Measurements from ENCODE around the gene CRYBG2.
"Not testable (repeated sequence)": the region's sequence is repeated elsewhere in the genome, so short reads cannot be mapped to it uniquely, and the experiment has no call there.

Gene CRYBG2

DNA sequence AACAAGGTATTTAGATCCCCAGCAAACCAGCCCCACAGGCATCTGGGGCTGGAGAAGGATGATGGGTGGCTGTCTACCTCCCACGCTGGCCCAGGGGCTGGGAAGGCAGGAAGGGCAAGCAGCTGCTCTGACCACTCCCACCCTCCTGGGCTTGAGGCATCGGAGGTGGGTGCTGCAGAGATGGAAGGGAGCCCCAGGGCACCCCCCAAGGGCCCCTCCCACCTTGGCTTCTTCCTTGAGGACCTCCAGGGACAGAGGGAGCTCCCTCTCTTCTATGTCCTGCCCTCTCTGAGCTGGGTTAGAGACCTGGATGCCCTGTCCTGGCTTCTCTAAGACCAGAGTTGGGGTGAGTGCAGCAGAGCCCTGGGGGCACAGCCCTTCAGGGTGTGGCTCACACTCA is 33.0 kb downstream of the CRYBG2 start:
- H3K27ac ChIP-seq, result no peak overlapping the region
- TF ChIP-seq ZFX (IDR thresholded peaks at IDR 0.05), result no peak
- TF ChIP-seq, protein P1, sequence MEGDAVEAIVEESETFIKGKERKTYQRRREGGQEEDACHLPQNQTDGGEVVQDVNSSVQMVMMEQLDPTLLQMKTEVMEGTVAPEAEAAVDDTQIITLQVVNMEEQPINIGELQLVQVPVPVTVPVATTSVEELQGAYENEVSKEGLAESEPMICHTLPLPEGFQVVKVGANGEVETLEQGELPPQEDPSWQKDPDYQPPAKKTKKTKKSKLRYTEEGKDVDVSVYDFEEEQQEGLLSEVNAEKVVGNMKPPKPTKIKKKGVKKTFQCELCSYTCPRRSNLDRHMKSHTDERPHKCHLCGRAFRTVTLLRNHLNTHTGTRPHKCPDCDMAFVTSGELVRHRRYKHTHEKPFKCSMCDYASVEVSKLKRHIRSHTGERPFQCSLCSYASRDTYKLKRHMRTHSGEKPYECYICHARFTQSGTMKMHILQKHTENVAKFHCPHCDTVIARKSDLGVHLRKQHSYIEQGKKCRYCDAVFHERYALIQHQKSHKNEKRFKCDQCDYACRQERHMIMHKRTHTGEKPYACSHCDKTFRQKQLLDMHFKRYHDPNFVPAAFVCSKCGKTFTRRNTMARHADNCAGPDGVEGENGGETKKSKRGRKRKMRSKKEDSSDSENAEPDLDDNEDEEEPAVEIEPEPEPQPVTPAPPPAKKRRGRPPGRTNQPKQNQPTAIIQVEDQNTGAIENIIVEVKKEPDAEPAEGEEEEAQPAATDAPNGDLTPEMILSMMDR (conservative IDR thresholded peaks at IDR 0.05), result no peak

DNA sequence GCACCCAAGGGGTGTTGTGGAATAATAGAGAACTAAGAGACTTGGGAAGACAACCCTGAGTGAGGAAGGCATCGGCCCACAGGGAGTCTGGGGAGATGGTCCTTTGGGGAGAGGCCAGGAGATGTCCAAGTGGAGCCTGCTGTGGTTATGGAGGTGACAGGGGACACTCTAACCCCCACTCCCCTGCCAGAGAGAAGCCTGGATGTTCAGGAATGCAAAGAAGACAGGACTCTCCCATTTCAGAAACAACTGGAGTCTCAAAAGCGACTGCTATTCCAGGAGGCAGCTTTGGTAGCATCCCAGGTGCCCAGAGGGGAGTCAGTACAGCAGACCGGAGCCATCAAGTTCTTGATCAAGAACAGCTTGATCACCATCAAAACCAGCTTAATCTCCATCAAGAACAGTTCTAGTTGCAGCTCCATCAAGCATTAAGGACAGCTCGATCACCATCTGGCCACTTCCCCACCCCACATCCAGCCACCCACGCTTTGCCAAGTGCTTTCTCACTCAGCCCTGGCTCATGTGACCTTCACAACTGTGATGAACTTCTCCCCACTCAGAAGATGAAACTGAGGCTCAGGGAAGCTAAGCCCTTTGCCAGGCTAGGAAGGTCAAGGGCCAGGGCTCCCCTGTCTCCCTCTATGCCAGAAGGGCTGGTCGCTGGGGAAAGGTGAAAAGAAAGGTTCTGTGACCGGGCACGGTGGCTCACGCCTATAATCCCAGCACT is 35.4 kb downstream of the CRYBG2 start:
- H3K27ac ChIP-seq, result no peak overlapping the region

DNA sequence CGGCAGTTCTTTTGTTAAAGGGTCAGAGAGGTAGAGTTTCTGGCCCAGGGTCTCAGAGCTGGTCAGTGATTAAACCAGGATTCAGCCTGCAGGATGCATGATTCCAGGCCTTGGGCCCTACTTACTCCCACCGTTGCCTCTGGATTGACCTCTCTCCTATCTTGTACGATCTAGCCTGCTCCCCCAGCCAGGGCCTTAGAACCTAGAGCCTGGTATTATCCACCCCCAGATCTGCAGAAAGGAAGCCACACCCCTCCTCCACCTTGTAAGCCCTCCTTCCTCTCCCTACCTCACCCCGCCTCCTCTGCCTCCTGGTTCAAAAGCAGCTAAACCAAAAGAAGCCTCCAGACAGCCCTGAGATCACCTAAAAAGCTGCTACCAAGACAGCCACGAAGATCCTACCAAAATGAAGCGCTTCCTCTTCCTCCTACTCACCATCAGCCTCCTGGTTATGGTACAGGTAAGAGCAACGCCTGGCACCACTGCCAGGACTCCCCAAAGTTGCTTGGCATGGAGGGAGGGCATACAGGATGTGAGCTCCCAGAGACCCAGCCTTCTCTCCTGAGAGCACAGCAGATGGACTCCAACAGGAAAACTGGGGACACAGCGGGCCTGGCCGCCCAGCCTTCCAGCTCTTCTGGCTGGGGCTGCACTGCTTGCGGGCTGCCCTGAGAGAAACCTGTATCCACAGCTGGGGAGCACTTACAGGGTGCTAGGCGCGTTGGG is 36.2 kb downstream of the CRYBG2 start, which contains the start of gene CD52:
TSS of gene CD52 (plus strand) at position 347 of the 726 bp plus-strand sequence. CDS start at position 407, 60 bp downstream.
- no peak for TF ChIP-seq ZFX (IDR thresholded peaks at IDR 0.05)
- TF ChIP-seq, protein P1 (conservative IDR thresholded peaks at IDR 0.05), result no peak
- H3K27ac ChIP-seq, result no peak within 1 kb of the TSS

More for the DNA sequence above, 35.4 kb downstream of the CRYBG2 start:
- TF ChIP-seq, protein P1 (conservative IDR thresholded peaks at IDR 0.05), result no peak

DNA sequence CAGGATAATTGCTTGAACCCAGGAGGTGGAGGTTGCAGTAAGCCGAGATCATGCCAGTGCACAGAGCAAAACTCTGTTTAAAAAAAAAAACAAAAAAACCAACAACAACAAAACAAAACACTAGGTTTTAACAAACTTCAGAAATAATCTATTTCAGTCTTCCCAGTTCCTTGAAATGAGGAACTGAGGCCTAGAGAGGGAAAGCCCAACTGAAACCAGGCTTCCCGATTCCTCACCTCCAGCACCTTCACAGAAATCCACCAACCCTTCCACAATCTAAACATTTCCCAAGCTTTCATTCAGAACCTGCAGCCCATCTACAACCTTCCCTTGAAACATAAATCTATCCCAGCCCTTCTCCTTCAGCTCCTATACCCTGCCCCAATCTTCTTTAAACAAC is 36.8 kb downstream of the CRYBG2 start:
- no peak overlapping the region for H3K27ac ChIP-seq
- TF ChIP-seq, protein P1 (conservative IDR thresholded peaks at IDR 0.05), result no peak
- no peak for TF ChIP-seq ZFX (IDR thresholded peaks at IDR 0.05)

DNA sequence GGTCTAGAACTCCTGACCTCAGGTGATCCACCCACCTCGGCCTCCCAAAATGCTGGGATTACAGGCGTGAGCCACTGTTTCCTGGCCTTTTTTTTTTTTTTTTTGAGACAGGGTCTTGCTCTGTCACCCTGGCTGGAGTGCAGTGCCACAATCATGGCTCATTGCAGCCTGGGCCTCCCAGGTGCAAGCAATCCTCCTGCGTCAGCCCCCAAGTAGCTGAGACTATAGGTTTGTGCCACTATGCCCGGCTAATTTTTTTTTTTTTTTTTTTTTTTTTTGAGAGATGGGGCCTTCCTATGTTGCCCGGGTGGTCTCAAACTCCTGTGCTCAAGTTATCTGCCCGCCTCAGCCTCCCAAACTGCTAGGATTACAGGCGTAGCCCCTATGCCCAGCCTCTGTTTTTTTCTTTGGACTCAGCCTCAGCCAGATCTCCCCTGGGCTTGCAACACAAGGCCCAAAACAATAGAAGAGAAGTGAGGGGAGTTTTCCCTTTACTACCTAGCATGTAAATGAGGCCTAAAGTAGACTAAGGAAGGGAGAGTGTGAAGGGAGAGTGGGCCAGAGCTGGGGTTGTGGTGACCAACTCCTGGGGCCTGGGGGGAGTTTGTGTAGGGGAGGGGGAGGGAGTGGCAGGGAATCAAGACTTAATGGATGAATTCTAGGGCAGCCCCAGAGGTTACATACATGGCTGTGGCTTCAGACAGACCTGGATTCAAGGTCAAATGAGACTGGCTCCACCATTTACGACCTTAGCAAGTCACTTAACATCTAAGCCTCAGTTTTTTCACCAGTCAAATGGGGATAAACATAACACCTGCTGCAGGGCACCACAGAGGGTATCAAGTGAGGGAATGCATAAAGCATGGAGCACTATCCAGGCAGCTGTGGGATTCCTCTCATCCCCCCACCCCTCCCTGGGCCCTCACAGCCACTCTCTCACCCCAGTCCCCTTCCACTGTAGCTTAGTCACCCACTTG is 37.8 kb downstream of the CRYBG2 start:
- no peak overlapping the region for H3K27ac ChIP-seq
- TF ChIP-seq ZFX (IDR thresholded peaks at IDR 0.05), result no peak
- TF ChIP-seq, protein P1 (conservative IDR thresholded peaks at IDR 0.05), result no peak

DNA sequence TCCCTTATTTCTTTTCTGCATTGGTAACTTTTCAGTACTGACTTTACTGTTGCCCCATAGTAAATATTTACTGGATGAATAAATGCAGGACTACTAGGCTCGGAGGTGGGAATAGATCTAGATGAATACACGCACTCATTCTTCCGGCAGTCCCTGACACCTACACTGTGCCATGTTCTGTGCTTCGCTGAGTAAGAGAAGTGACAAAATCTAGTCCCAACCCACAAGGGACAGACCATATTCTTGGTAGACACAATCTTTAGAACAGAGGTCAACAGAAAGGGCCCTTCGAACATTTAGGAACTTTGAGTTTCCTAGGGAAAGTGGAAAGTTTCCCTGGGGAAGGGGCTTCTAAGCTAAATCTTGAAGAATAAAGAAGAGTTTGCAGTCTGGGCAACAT is 39.4 kb downstream of the CRYBG2 start:
- H3K27ac ChIP-seq, result no peak overlapping the region
- TF ChIP-seq, protein P1 (conservative IDR thresholded peaks at IDR 0.05), result no peak
- no peak for TF ChIP-seq ZFX (IDR thresholded peaks at IDR 0.05)

DNA sequence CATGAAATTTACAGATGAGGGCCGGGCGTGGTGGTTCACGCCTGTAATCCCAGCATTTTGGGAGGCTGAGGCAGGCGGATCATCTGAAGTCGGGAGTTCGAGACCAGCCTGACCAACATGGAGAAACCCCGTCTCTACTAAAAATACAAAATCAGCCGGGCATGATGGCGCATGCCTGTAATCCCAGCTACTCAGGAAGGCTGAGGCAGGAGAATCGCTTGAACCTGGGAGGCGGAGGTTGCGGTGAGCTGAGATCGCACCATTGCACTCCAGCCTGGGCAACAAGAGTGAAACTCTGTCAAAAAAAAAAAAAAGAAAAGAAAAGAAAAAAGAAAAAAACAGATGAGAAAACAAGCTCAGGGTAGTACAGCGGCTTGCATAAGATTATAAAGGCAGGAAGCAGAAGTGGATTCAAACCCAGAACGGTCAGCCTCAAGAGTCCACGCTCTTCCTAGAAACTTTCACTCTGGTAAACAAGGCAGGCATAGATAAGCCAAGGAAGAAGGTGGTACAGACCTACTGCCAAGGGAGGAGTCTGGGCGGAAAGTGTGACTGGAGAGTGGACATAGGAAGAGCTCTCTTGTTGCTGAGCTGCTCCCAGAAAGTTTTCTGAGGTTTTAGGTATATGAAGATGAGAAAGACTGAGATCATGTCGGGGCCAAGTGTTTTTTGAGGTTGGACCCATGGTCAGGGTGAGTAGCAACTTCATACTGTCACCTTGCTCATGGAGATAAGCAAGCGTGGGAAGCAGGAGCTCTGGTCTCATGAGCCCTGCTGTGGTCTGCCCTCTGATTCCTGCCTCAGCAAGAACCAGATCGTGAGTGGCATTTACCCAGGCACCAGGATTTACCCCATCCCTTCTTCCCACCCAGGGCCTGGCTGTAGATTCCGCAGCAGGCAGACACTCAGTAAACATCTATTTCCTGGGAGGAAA is 45.7 kb downstream of the CRYBG2 start:
- H3K27ac ChIP-seq, result not testable (repeated sequence)

All from C4-2B (cell line).